Mucosa of rectum (tissue), 2 donors: Measurements from ENCODE around the gene MMUT.
"Not testable (repeated sequence)": the region's sequence is repeated elsewhere in the genome, so short reads cannot be mapped to it uniquely, and the experiment has no call there.

ENCODE experiments used
- H3K27ac ChIP-seq, 2 donors: one replicate each; pipeline ENCODE4 v1.7.0; 2013; ENCODE audit warnings: inconsistent platforms in 2 of 2, low read depth in 2 of 2, low read length in 2 of 2
- H3K27me3 ChIP-seq, 2 donors: one replicate each; pipeline ENCODE4 v1.7.0; 2013; ENCODE audit warnings: low read length in 2 of 2; ENCODE audit not compliant: control insufficient read depth in 2 of 2, insufficient read depth in 2 of 2
- H3K36me3 ChIP-seq, 2 donors: one replicate each; pipeline ENCODE4 v1.7.0; 2013; ENCODE audit warnings: low read length in 2 of 2; ENCODE audit not compliant: control insufficient read depth in 2 of 2, insufficient read depth in 2 of 2
- H3K4me1 ChIP-seq, 2 donors: one replicate each; pipeline ENCODE4 v1.7.0; 2013; ENCODE audit warnings: low read length in 2 of 2, mild to moderate bottlenecking in 1 of 2; ENCODE audit not compliant: control insufficient read depth in 2 of 2, insufficient read depth in 2 of 2
- H3K4me3 ChIP-seq, 2 donors: one replicate each; pipeline ENCODE4 v1.7.0; 2013; ENCODE audit warnings: low read length in 2 of 2
- H3K9ac ChIP-seq, 2 donors: one replicate each; pipeline ENCODE4 v1.7.0; 2013; ENCODE audit warnings: low read length in 2 of 2, low read depth in 1 of 2, mild to moderate bottlenecking in 1 of 2
- H3K9me3 ChIP-seq, 2 donors: one replicate each; pipeline ENCODE4 v1.7.0; 2013; ENCODE audit warnings: low read length in 2 of 2; ENCODE audit not compliant: control insufficient read depth in 2 of 2
- donor health status: healthy.
- donor health status: Normal muscosa, but diverticular disease.

The MMUT gene

DNA sequence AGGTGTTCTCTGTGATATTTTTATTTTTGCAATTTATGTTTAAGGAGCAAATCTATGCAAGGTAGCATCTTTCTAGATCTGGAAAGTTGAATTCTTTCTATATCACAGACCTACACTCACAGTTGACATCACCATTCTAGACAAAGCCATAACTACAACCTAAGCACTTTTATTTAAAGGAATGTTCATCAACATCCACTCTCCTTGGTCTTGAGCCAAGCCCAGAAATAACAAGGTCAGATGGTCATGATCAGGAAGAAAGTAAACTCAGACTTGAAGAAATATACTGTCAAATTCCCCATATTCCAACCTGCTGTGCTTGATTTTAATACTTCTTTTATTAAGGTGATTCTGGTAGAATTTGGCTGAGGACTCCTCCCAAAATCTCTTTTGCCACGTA lies 32.2 kb downstream of the MMUT start:
- Histone ChIP-seq H3K4me1 (no peaks in the 10 kb centered on the region), H3K4me3 (no peak overlapping the region), H3K27me3 (no peaks in the 10 kb centered on the region), H3K9ac (no peak overlapping the region), H3K27ac (no peak overlapping the region), H3K36me3 (peaks cover 19 to 29% of the 10 kb centered on the region in 2 donors), H3K9me3 (no peaks in the 10 kb centered on the region)

- no peaks in the 10 kb centered on the region for H3K9me3 ChIP-seq
- no peaks in the 10 kb centered on the region for H3K4me1 ChIP-seq
- no peak overlapping the region for H3K27ac ChIP-seq
- H3K27me3 ChIP-seq, result no peaks in the 10 kb centered on the region
- peaks cover 16 to 25% of the 10 kb centered on the region in 2 donors for H3K36me3 ChIP-seq
- no peak overlapping the region for H3K9ac ChIP-seq
- no peak overlapping the region for H3K4me3 ChIP-seq
Measured at GRCh38 chr6:49430187-49430586, 32.9 kb downstream of the MMUT start.

DNA sequence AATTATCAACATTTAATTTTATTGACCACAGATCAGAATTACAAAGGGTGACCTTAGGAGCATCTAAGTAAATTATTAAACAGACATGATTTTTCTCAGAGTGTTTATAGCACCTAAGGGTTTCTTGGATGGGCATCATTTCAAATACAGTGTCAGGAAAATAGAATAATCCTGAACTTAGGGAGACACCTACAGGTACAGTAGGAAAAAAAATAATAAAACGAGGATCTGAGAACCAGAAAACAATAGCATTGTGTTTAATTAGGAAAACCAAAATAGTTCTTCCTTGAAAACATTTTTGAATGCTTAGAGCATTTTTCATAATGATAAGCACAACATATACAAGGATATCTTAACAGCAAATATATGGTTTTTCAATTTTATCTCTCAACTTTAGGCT lies 39.2 kb downstream of the MMUT start:
- no peaks in the 10 kb centered on the region for H3K9me3 ChIP-seq
- no peak overlapping the region for H3K4me3 ChIP-seq
- H3K9ac ChIP-seq, result no peak overlapping the region
- H3K27me3 ChIP-seq, result no peaks in the 10 kb centered on the region
- H3K27ac ChIP-seq, result no peak overlapping the region
- no peaks in the 10 kb centered on the region for H3K36me3 ChIP-seq
- H3K4me1 ChIP-seq, result no peaks in the 10 kb centered on the region

DNA sequence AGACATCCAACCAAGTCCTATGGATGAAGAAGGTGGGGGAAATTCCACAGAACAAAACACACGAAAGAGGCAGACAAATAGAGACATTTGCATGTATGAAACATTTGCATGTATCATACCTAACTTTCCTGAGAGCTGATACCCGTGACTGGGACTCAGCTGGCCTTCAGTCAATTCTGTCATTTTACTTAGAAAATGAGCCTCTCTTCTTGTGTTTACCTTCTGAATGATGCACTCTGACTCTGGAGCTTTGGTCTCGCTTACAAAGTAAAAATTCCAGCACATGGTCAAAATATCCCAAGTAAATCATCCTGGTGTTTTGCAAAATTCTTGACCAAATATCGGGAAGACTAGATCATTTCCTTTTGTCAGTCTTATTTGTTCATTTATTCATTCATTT lies 46.9 kb downstream of the MMUT start:
- Histone ChIP-seq H3K4me1 (peaks cover 0 to 4% of the 10 kb centered on the region in 2 donors), H3K36me3 (no peaks in the 10 kb centered on the region), H3K9ac (no peak overlapping the region), H3K4me3 (no peak overlapping the region), H3K27ac (no peak overlapping the region), H3K9me3 (no peaks in the 10 kb centered on the region), H3K27me3 (no peaks in the 10 kb centered on the region)

DNA sequence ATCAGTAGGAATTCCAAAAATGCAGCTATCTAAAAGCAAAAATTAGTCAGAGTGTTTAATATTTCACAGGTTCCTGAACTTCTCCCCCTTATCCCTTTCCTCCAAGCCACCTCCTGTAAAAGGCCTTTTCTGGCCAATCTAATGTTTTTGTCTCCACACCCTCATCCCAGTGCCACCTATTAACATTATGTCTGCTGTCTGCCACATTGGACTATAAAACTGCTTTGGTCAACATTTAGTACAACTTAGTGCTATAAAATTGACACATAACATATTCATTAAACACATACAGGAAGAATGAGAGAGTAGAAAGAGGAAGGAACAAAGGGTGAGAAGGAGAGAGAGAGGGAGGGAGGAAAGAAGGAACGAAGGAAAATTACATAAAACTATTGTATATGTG lies 47.7 kb downstream of the MMUT start:
- H3K9ac ChIP-seq, result no peak overlapping the region
- no peaks in the 10 kb centered on the region for H3K27me3 ChIP-seq

GRCh38 chr6:49410564-49410963 lies 52.5 kb downstream of the MMUT start:
- H3K9me3 ChIP-seq, result no peaks in the 10 kb centered on the region
- no peaks in the 10 kb centered on the region for H3K36me3 ChIP-seq
- H3K4me3 ChIP-seq, result no peak overlapping the region
- no peak overlapping the region for H3K27ac ChIP-seq
- H3K27me3 ChIP-seq, result no peaks in the 10 kb centered on the region
- H3K4me1 ChIP-seq, result peaks cover 0 to 4% of the 10 kb centered on the region in 2 donors
- H3K9ac ChIP-seq, result no peak overlapping the region

More for the DNA sequence above, 47.7 kb downstream of the MMUT start:
- H3K27ac ChIP-seq, result no peak overlapping the region
- H3K4me3 ChIP-seq, result no peak overlapping the region
- H3K36me3 ChIP-seq, result no peaks in the 10 kb centered on the region
- H3K9me3 ChIP-seq, result no peaks in the 10 kb centered on the region
- peaks cover 0 to 4% of the 10 kb centered on the region in 2 donors for H3K4me1 ChIP-seq

GRCh38 chr6:49409951-49410542 lies 53.0 kb downstream of the MMUT start:
- no peak overlapping the region for H3K9ac ChIP-seq
- H3K36me3 ChIP-seq, result no peaks in the 10 kb centered on the region
- peaks cover 0 to under 1% of the 10 kb centered on the region in 2 donors for H3K4me1 ChIP-seq
- no peaks in the 10 kb centered on the region for H3K9me3 ChIP-seq
- no peak overlapping the region for H3K27ac ChIP-seq
- no peak overlapping the region for H3K4me3 ChIP-seq
- no peaks in the 10 kb centered on the region for H3K27me3 ChIP-seq

GRCh38 chr6:49406250-49406970 lies 56.6 kb downstream of the MMUT start:
- Histone ChIP-seq H3K27me3 (no peaks in the 10 kb centered on the region), H3K27ac (no peak overlapping the region), H3K4me3 (no peak overlapping the region), H3K9ac (no peak overlapping the region), H3K9me3 (no peaks in the 10 kb centered on the region), H3K36me3 (no peaks in the 10 kb centered on the region), H3K4me1 (no peaks in the 10 kb centered on the region)

- no peaks in the 10 kb centered on the region for H3K27me3 ChIP-seq
- H3K9ac ChIP-seq, result no peak overlapping the region
- no peak overlapping the region for H3K27ac ChIP-seq
- no peak overlapping the region for H3K4me3 ChIP-seq
- no peaks in the 10 kb centered on the region for H3K36me3 ChIP-seq
- H3K9me3 ChIP-seq, result no peaks in the 10 kb centered on the region
- H3K4me1 ChIP-seq, result no peaks in the 10 kb centered on the region
Measured at GRCh38 chr6:49401063-49401462, 62.0 kb downstream of the MMUT start.

DNA sequence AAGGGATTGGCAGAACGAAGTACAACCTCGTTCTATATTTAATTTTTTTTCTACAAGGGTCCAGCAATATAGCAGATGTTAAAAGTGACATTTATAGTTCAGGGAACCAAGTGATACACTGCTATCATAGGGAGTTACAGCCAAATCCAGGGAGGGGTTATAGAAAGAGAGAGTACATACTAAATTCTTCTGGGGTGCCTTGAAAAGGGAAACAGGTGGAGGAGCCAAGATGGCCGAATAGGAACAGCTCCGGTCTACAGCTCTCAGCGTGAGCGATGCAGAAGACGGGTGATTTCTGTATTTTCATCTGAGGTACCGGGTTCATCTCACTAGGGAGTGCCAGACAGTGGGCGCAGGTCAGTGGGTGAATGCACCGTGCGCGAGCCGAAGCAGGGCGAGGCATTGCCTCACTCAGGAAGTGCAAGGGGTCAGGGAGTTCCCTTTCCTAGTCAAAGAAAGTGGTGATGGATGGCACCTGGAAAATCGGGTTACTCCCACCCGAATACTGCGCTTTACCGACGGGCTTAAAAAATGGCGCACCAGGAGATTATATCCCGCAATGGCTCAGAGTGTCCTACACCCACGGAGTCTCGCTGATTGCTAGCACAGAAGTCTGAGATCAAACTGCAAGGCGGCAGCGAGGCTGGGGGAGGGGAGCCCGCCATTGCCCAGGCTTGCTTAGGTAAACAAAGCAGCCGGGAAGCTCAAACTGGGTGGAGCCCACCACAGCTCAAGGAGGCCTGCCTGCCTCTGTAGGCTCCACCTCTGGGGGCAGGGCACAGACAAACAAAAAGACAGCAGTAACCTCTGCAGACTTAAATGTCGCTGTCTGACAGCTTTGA lies 76.2 kb downstream of the MMUT start:
- not testable (repeated sequence) for H3K4me3 ChIP-seq, H3K9ac ChIP-seq, H3K27me3 ChIP-seq, H3K36me3 ChIP-seq, H3K4me1 ChIP-seq, H3K9me3 ChIP-seq, H3K27ac ChIP-seq
